Body of pancreas (tissue), 4 donors: ENCODE results near the gene CRYBG2. TPM values are rescaled to one million over a fixed set of nuclear protein-coding genes. Genes with fewer than 3 reads are reported as not detected.

Experiments used
- ATAC-seq: fragments of 150-250 bp; one replicate; pipeline ENCODE4 v1.9.1; 2016
- DNase-seq, 4 donors: peaks; one replicate each; pipeline ENCODE4 v3.0.0-alpha.2; 2019
- H3K27ac ChIP-seq, 4 donors: fragments of 200-600 bp; sonication (generic); 1 replicate in 3 of 4; 2 replicates in 1 of 4; pipeline versions ENCODE4 v1.5.1 to v1.6.1; 2016 to 2019; ENCODE audit warnings: mild to moderate bottlenecking in 1 of 4, mixed read lengths in 1 of 4, moderate library complexity in 1 of 4
- H3K27me3 ChIP-seq, 2 donors: fragments of 200-600 bp; sonication (generic); one replicate each; pipeline ENCODE4 v1.6.0; 2016; ENCODE audit warnings: mild to moderate bottlenecking in 1 of 2
- H3K36me3 ChIP-seq, 2 donors: fragments of 200-600 bp; sonication (generic); replicated peaks in 1 of 2; 2 replicates each; pipeline ENCODE4 v1.5.1; 2016; ENCODE audit warnings: low read depth in 2 of 2; ENCODE audit not compliant: insufficient read depth in 1 of 2
- H3K4me1 ChIP-seq: fragments of 200-600 bp; sonication (generic); one replicate; pipeline ENCODE4 v1.6.0; 2016
- H3K4me3 ChIP-seq, 2 donors: fragments of 200-600 bp; sonication (generic); 1 replicate in 1 of 2; 2 replicates in 1 of 2; pipeline ENCODE4 v1.5.1; 2016 to 2019
- H3K9me3 ChIP-seq, 3 donors: fragments of 200-600 bp; sonication (generic); 1 replicate in 2 of 3; 2 replicates in 1 of 3; pipeline ENCODE4 v1.5.1; 2016
- POLR2A ChIP-seq, 3 donors: fragments of 450-650 bp; IDR thresholded peaks; one replicate each; pipeline ENCODE4 v1.6.1; 2016; ENCODE audit warnings: antibody characterized with exemption in 3 of 3, mild to moderate bottlenecking in 2 of 3
- WGBS, 2 donors: methylation state at CpG; one replicate each; pipeline ENCODE4 v1.1.5; 2017; 5-methylcytosine and 5-hydroxymethylcytosine counted together
- intact Hi-C: fragments of 100-400 bp; cut with DNase I; formaldehyde crosslinking; loops from one replicate; pipeline ENCODE4 v1.15.1; 2023
- total RNA-seq, 2 donors: library from RNA; depleted of rRNA; stranded (reverse); fragments of >200 nt; gene quantifications; one replicate each; pipeline ENCODE4 v1.1.0, GENCODE V29; 2016
- TF ChIP-seq, protein P1 (sequence below), 7 experiments: fragments of 450-650 bp in 4 of 7; fragments of 200-600 bp in 3 of 7; sonication (generic) in 3 of 7; IDR thresholded peaks; one replicate each; pipeline ENCODE4 v1.5.1; 2016 to 2019; ENCODE audit warnings: antibody characterized with exemption in 7 of 7

The CRYBG2 gene
- total RNA-seq, 2 donors from 2014 or later, result 3.6 TPM; not detected in 1

DNA sequence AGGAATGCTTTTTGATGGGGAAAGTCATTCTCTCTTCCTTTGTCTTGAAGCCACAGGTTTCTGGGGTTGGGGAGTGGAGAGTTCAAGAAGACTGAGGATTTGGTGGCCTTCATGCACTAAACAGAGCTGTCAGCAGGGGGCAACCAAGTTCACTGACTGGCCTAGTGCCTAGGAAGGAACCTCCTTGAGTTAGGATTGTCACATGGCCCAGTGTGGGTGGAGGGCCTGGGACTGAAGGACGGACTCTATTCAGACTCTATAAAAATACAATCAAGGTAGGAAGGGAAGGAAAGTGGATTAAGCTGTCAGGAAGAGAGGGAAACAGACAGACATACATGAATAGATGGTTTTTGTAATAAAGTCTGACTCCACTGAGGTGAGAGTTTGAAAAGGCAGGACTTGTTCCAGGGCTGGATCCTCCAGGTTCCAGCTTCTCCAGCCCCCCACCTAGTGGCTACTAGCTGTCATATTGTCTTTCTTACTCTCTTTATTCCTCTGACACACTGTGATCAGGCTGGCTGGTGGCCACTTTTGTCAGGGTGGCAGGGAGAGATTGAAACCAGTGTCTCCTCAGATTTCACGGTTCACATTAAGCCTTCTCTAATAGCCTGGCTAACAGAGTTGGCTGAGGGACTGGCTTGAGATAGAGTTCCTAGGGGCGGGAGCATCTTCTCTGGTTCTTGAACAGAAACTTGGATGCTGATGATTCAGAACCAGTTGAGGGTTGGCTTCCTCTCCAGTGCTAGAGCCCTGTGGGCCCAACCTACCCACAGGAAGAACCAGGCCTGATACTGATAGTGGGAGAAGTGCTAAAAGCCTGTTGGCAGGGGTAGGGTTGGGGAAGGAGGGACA is 78.1 kb downstream of the CRYBG2 start:
- WGBS, 2 donors, result 23 to 27% methylated on average over 3 of the region's 3 CpGs
- H3K36me3 ChIP-seq, result no peaks in the 10 kb centered on the region
- H3K9me3 ChIP-seq, result no peaks in the 10 kb centered on the region
- ATAC-seq (peak; percentile 62), DNase-seq (peak; percentile 87 to 90 (median 89))
- H3K4me3 ChIP-seq, result no peak overlapping the region
- TF ChIP-seq POLR2A (IDR thresholded peaks at IDR 0.05), result peak in 2 of 3 donors; percentile 32 to 43
- TF ChIP-seq, protein P1, sequence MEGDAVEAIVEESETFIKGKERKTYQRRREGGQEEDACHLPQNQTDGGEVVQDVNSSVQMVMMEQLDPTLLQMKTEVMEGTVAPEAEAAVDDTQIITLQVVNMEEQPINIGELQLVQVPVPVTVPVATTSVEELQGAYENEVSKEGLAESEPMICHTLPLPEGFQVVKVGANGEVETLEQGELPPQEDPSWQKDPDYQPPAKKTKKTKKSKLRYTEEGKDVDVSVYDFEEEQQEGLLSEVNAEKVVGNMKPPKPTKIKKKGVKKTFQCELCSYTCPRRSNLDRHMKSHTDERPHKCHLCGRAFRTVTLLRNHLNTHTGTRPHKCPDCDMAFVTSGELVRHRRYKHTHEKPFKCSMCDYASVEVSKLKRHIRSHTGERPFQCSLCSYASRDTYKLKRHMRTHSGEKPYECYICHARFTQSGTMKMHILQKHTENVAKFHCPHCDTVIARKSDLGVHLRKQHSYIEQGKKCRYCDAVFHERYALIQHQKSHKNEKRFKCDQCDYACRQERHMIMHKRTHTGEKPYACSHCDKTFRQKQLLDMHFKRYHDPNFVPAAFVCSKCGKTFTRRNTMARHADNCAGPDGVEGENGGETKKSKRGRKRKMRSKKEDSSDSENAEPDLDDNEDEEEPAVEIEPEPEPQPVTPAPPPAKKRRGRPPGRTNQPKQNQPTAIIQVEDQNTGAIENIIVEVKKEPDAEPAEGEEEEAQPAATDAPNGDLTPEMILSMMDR (IDR thresholded peaks at IDR 0.05), result peak; percentile 73 to 96 (median 94)
- peaks cover 49% of the 10 kb centered on the region for H3K4me1 ChIP-seq
- H3K27me3 ChIP-seq, result no peaks in the 10 kb centered on the region
- H3K27ac ChIP-seq, result peak overlapping the region; percentile 84 to 97 (median 95)
- intact Hi-C loops, result loop anchor here (10.0 kb wide), 1 partner anchor 129 kb away; no protein-coding TSS in a partner anchor

GRCh38 chr1:26274801-26275425 is 79.0 kb downstream of the CRYBG2 start:
- ATAC-seq (no peak), DNase-seq (no peak)
- no peak for TF ChIP-seq POLR2A (IDR thresholded peaks at IDR 0.05)
- TF ChIP-seq, protein P1 (IDR thresholded peaks at IDR 0.05), result no peak
- H3K27me3 ChIP-seq, result no peaks in the 10 kb centered on the region
- H3K4me3 ChIP-seq, result no peak overlapping the region
- peak overlapping the region in 3 of 4 donors; percentile 95 to 97 (median 95) for H3K27ac ChIP-seq
- 70 to 80% methylated on average over 11 of the region's 11 CpGs for WGBS, 2 donors
- no peaks in the 10 kb centered on the region for H3K9me3 ChIP-seq
- intact Hi-C loops, result loop anchor here (5.0 to 10.0 kb wide), 2 partner anchors 42 to 130 kb away; partner anchors contain the start of gene CD52
- peaks cover 0 to 3% of the 10 kb centered on the region in 2 donors for H3K36me3 ChIP-seq
- H3K4me1 ChIP-seq, result peaks cover 44% of the 10 kb centered on the region

Other genes with a start within 250 kb of the CRYBG2 start
- gene PDIK1L, start 242.3 kb downstream of the CRYBG2 start, total RNA-seq, result 1 to 10 TPM; 5.6 to 7.8 TPM
- 1 to 10 TPM; 3.1 to 4.6 TPM for gene FAM110D, start 195.1 kb downstream of the CRYBG2 start, total RNA-seq
- gene C1orf232, start 185.2 kb downstream of the CRYBG2 start, total RNA-seq, result not detected
- gene ZNF593, start 184.2 kb downstream of the CRYBG2 start, total RNA-seq, result 10 to 100 TPM; 25.2 to 33.0 TPM
- gene ZNF593OS, start 182.3 kb downstream of the CRYBG2 start, total RNA-seq, result not detected
- 10 to 100 TPM; 30.0 to 47.7 TPM for gene CNKSR1, start 176.6 kb downstream of the CRYBG2 start, total RNA-seq
- not detected for gene CATSPER4, start 163.5 kb downstream of the CRYBG2 start, total RNA-seq
- 1 to 10 TPM; 6.2 to 6.9 TPM for gene CEP85, start 119.9 kb downstream of the CRYBG2 start, total RNA-seq
- 10 to 100 TPM; 38.2 to 43.1 TPM for gene SH3BGRL3, start 74.0 kb downstream of the CRYBG2 start, total RNA-seq
- 10 to 100 TPM; 12.2 to 14.8 TPM for gene UBXN11, start 47.5 kb downstream of the CRYBG2 start, total RNA-seq
- gene CD52, start 36.2 kb downstream of the CRYBG2 start, total RNA-seq, result not detected
- gene ZNF683, start 18.6 kb upstream of the CRYBG2 start, total RNA-seq, result not detected
- not detected for gene LIN28A, start 56.7 kb upstream of the CRYBG2 start, total RNA-seq
- gene DHDDS, start 78.2 kb upstream of the CRYBG2 start, total RNA-seq, result 10 to 100 TPM; 21.3 to 52.4 TPM
- 100 to 1,000 TPM in 1 of 2 donors, 10 to 100 TPM in 1; 75.8 to 120 TPM for gene HMGN2, start 118.3 kb upstream of the CRYBG2 start, total RNA-seq
- gene RPS6KA1, start 175.6 kb upstream of the CRYBG2 start, total RNA-seq, result 10 to 100 TPM; 20.1 to 30.4 TPM